ENCODE results near the gene LRRC8D. TPM values are rescaled to one million over a fixed set of nuclear protein-coding genes. Genes with fewer than 3 reads are reported as not detected.

The LRRC8D gene
- total and polyA plus RNA-seq, 9 of the 15 experiments (the other 6 are each of a cell fraction or from before 2014, with no cell fraction given) = 3.4 to 53.9 (median 15.9) TPM

DNA sequence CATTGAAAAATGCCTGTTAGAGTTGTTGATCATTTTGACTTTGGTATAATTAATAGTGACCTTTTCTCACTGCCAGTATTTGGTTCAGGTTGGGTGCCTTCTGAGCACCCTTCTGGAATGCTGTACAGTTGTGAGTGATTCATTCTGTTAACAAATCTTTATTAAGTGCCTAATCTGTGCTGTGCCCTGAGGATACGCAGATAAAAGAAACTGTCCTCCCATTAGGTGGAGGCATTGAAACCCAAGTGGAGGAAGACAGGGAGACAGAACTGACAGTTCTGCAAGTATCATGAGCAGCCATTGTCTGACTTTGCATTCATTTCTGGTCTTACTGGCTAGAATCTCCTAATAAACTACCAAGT, 97.9 kb downstream of the LRRC8D start:
- Histone ChIP-seq H3K27ac (ENCODE audit: extremely low read depth, low read depth, low read length) (no peak overlapping the region), H3K4me3 (no peak overlapping the region), H3K79me2 (ENCODE audit: control insufficient read depth, insufficient read depth, low read length) (peaks cover 37% of the 10 kb centered on the region), H2AFZ (ENCODE audit: low read depth, low read length) (no peak overlapping the region), H3K27me3 (ENCODE audit: control insufficient read depth in 2 of 2, insufficient read depth in 2 of 2, low read length in 2 of 2) (no peaks in the 10 kb centered on the region), H3K4me2 (ENCODE audit: insufficient read depth, low read length) (no peak overlapping the region), H3K4me1 (replicated peaks in 1 of 2; ENCODE audit: control insufficient read depth in 2 of 2, insufficient read depth in 2 of 2, low read length in 2 of 2) (peaks cover 5 to 16% of the 10 kb centered on the region in 2 experiments), H3K9me3 (replicated peaks; ENCODE audit: control insufficient read depth, insufficient read depth, low read depth, low read length) (peaks cover 6% of the 10 kb centered on the region), H3K36me3 (ENCODE audit: control insufficient read depth, insufficient read depth, low read length) (peaks cover 5% of the 10 kb centered on the region; the same call in 2 of the 3 replicates), H3K9ac (ENCODE audit: insufficient read depth in 1 of 2, low read depth in 2 of 2, low read length in 2 of 2) (no peak overlapping the region), H4K20me1 (replicated peaks; ENCODE audit: control insufficient read depth, insufficient read depth, low read length) (no peaks in the 10 kb centered on the region), H3K9me1 (ENCODE audit: control insufficient read depth, insufficient read depth, low read length) (no peaks in the 10 kb centered on the region)
- ATAC-seq (peak; percentile 46; the same call in 1 of the 3 replicates), FAIRE-seq (no peak), DNase-seq (ENCODE audit: extremely low read depth in 1 of 4, low spot score in 3 of 4) (no peak)
- BruUV-seq (replicated peaks) = no TSS peak
- in situ Hi-C loops (cut with MboI) (no loop called here), intact Hi-C loops (cut with micrococcal nuclease) (no loop called here)
- POLR2A ChIA-PET = interaction anchor here (0.6 to 4.0 kb wide), 4 partner anchors 9 to 324 kb away, joined by 3 to 15 read pairs (median 4); no protein-coding TSS in a partner anchor
- WGBS (ENCODE audit: insufficient coverage, low coverage, missing lambda C conversion rate) = 63% methylated on average over 1 of the region's 1 CpG
- CTCF ChIA-PET (ENCODE audit: low intra/inter-chr PET ratio) = interaction anchor here (0.6 kb wide), 1 partner anchor 287 kb away, joined by 3 read pairs; no protein-coding TSS in a partner anchor
- peak; percentile 37 to 51; a peak in 2 of 4 replicates for TF ChIP-seq KDM1A (IDR thresholded peaks at IDR 0.05)
- no peak for TF ChIP-seq TAL1 (IDR thresholded peaks at IDR 0.05)

DNA sequence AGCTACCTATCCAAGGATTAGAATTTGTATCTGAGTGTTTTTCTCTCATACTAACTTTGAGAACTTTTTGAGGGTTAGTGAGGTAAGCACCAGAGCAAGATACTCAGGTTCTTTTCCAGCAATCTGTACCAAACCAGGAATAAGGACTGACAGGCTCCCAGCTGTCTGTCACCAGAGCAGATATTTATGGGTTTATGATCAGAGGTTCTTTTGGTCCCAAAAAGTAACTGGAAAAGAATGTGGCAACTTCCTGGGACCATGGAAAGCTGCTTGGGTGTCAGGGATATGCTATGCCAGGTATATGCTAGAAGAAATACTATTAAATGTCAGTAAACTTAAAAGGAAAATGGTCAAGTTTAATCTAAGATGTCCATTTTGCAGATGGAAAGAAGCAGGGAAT, 98.3 kb downstream of the LRRC8D start:
- Histone ChIP-seq H2AFZ (ENCODE audit: low read depth, low read length) (no peak overlapping the region), H3K27me3 (ENCODE audit: control insufficient read depth in 2 of 2, insufficient read depth in 2 of 2, low read length in 2 of 2) (no peaks in the 10 kb centered on the region), H3K4me3 (no peak overlapping the region), H3K79me2 (ENCODE audit: control insufficient read depth, insufficient read depth, low read length) (peaks cover 33% of the 10 kb centered on the region), H3K9ac (ENCODE audit: insufficient read depth in 1 of 2, low read depth in 2 of 2, low read length in 2 of 2) (no peak overlapping the region), H4K20me1 (replicated peaks; ENCODE audit: control insufficient read depth, insufficient read depth, low read length) (no peaks in the 10 kb centered on the region), H3K4me1 (replicated peaks in 1 of 2; ENCODE audit: control insufficient read depth in 2 of 2, insufficient read depth in 2 of 2, low read length in 2 of 2) (peaks cover 2 to 16% of the 10 kb centered on the region in 2 experiments), H3K4me2 (ENCODE audit: insufficient read depth, low read length) (no peak overlapping the region), H3K9me1 (ENCODE audit: control insufficient read depth, insufficient read depth, low read length) (no peaks in the 10 kb centered on the region), H3K9me3 (replicated peaks; ENCODE audit: control insufficient read depth, insufficient read depth, low read depth, low read length) (peaks cover 6% of the 10 kb centered on the region), H3K36me3 (ENCODE audit: control insufficient read depth, insufficient read depth, low read length) (peaks cover 6% of the 10 kb centered on the region; the same call in 2 of the 3 replicates), H3K27ac (ENCODE audit: extremely low read depth, low read depth, low read length) (no peak overlapping the region)
- in situ Hi-C loops (cut with MboI) = no loop called here
- TF ChIP-seq, protein P1, sequence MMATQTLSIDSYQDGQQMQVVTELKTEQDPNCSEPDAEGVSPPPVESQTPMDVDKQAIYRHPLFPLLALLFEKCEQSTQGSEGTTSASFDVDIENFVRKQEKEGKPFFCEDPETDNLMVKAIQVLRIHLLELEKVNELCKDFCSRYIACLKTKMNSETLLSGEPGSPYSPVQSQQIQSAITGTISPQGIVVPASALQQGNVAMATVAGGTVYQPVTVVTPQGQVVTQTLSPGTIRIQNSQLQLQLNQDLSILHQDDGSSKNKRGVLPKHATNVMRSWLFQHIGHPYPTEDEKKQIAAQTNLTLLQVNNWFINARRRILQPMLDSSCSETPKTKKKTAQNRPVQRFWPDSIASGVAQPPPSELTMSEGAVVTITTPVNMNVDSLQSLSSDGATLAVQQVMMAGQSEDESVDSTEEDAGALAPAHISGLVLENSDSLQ (IDR thresholded peaks at IDR 0.05) = peak; percentile 30; the same call in 1 of the 2 replicates
- TF ChIP-seq, protein P2, sequence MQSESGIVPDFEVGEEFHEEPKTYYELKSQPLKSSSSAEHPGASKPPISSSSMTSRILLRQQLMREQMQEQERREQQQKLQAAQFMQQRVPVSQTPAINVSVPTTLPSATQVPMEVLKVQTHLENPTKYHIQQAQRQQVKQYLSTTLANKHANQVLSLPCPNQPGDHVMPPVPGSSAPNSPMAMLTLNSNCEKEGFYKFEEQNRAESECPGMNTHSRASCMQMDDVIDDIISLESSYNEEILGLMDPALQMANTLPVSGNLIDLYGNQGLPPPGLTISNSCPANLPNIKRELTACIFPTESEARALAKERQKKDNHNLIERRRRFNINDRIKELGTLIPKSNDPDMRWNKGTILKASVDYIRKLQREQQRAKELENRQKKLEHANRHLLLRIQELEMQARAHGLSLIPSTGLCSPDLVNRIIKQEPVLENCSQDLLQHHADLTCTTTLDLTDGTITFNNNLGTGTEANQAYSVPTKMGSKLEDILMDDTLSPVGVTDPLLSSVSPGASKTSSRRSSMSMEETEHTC (IDR thresholded peaks at IDR 0.05) = no peak
- POLR2A ChIA-PET = interaction anchor here (0.6 to 4.0 kb wide), 5 partner anchors 8 to 325 kb away, joined by 3 to 15 read pairs (median 4); no protein-coding TSS in a partner anchor
- BruUV-seq (replicated peaks) = no TSS peak
- no peak for ATAC-seq
- CTCF ChIA-PET (ENCODE audit: low intra/inter-chr PET ratio) = interaction anchor here (0.6 kb wide), 1 partner anchor 287 kb away, joined by 3 read pairs; no protein-coding TSS in a partner anchor
- no peak for DNase-seq (ENCODE audit: extremely low read depth in 1 of 4, low spot score in 3 of 4)
- intact Hi-C loops (cut with micrococcal nuclease) = no loop called here
- no peak for FAIRE-seq
